ENCODE measurements around the gene CTDP1.

The CTDP1 gene

DNA sequence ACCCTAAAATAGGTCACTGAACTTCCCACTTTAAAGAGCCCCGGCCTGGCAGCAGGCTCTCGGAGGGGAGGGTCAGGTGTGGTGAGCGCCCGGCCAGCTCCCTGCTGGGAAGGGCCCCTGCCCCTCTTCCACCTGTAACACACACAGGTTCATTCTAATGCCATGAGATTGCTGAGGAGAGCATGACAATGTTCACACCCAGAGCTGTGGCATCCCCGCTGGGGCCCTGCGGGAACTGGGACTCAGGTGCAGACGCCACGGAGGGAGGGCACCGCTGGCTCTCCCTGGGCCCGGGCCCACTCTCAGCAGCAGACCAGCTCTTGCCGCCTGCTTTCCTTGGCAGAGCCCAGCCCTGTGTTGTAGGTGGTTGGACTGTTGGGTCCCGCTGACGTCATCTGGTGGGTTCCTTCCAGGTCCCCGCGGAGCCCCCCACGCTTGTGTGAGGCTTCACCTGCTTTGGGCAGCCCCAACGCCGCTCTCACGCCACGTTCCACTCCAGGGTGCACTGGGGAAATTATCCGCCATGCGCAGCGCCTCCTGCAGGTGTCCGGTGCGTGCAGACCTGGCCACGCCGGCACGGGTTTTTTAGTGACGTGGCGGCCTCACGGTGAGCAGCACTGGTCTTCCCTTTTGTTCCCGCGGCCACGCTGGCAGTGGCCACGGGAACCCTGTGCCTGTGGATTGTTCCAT, 67.7 kb downstream of the CTDP1 start:
- TF ChIP-seq ARNTL (CRISPR knock-in tag; IDR thresholded peaks at IDR 0.05; ENCODE audit: borderline replicate concordance, low read depth) (no peak), ZNF70 (CRISPR knock-in tag; IDR thresholded peaks at IDR 0.05) (no peak), GLIS3 (CRISPR knock-in tag; IDR thresholded peaks at IDR 0.05) (no peak), ZFP3 (CRISPR knock-in tag; IDR thresholded peaks at IDR 0.05) (no peak), RARB (CRISPR knock-in tag; IDR thresholded peaks at IDR 0.05) (no peak), ZC3H10 (CRISPR knock-in tag; IDR thresholded peaks at IDR 0.05) (no peak), SNAI2 (CRISPR knock-in tag; IDR thresholded peaks at IDR 0.05) (no peak), CSDC2 (CRISPR knock-in tag; IDR thresholded peaks at IDR 0.05) (no peak), OSR1 (CRISPR knock-in tag; IDR thresholded peaks at IDR 0.05) (no peak), TCF4 (CRISPR knock-in tag; IDR thresholded peaks at IDR 0.05; ENCODE audit: borderline replicate concordance) (no peak), TOX (CRISPR knock-in tag; IDR thresholded peaks at IDR 0.05; ENCODE audit: borderline replicate concordance) (no peak), ESRRG (CRISPR knock-in tag; IDR thresholded peaks at IDR 0.05) (no peak)
- TF ChIP-seq, protein P1, sequence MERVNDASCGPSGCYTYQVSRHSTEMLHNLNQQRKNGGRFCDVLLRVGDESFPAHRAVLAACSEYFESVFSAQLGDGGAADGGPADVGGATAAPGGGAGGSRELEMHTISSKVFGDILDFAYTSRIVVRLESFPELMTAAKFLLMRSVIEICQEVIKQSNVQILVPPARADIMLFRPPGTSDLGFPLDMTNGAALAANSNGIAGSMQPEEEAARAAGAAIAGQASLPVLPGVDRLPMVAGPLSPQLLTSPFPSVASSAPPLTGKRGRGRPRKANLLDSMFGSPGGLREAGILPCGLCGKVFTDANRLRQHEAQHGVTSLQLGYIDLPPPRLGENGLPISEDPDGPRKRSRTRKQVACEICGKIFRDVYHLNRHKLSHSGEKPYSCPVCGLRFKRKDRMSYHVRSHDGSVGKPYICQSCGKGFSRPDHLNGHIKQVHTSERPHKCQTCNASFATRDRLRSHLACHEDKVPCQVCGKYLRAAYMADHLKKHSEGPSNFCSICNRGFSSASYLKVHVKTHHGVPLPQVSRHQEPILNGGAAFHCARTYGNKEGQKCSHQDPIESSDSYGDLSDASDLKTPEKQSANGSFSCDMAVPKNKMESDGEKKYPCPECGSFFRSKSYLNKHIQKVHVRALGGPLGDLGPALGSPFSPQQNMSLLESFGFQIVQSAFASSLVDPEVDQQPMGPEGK (CRISPR knock-in tag; IDR thresholded peaks at IDR 0.05; ENCODE audit: borderline replicate concordance), result no peak
- TF ChIP-seq, protein P2, sequence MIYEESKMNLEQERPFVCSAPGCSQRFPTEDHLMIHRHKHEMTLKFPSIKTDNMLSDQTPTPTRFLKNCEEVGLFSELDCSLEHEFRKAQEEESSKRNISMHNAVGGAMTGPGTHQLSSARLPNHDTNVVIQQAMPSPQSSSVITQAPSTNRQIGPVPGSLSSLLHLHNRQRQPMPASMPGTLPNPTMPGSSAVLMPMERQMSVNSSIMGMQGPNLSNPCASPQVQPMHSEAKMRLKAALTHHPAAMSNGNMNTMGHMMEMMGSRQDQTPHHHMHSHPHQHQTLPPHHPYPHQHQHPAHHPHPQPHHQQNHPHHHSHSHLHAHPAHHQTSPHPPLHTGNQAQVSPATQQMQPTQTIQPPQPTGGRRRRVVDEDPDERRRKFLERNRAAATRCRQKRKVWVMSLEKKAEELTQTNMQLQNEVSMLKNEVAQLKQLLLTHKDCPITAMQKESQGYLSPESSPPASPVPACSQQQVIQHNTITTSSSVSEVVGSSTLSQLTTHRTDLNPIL (CRISPR knock-in tag; IDR thresholded peaks at IDR 0.05; ENCODE audit: low read depth), result no peak
- TF ChIP-seq, protein P3, sequence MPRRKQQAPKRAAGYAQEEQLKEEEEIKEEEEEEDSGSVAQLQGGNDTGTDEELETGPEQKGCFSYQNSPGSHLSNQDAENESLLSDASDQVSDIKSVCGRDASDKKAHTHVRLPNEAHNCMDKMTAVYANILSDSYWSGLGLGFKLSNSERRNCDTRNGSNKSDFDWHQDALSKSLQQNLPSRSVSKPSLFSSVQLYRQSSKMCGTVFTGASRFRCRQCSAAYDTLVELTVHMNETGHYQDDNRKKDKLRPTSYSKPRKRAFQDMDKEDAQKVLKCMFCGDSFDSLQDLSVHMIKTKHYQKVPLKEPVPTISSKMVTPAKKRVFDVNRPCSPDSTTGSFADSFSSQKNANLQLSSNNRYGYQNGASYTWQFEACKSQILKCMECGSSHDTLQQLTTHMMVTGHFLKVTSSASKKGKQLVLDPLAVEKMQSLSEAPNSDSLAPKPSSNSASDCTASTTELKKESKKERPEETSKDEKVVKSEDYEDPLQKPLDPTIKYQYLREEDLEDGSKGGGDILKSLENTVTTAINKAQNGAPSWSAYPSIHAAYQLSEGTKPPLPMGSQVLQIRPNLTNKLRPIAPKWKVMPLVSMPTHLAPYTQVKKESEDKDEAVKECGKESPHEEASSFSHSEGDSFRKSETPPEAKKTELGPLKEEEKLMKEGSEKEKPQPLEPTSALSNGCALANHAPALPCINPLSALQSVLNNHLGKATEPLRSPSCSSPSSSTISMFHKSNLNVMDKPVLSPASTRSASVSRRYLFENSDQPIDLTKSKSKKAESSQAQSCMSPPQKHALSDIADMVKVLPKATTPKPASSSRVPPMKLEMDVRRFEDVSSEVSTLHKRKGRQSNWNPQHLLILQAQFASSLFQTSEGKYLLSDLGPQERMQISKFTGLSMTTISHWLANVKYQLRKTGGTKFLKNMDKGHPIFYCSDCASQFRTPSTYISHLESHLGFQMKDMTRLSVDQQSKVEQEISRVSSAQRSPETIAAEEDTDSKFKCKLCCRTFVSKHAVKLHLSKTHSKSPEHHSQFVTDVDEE (CRISPR knock-in tag; IDR thresholded peaks at IDR 0.05), result no peak
- no peak for ATAC-seq

DNA sequence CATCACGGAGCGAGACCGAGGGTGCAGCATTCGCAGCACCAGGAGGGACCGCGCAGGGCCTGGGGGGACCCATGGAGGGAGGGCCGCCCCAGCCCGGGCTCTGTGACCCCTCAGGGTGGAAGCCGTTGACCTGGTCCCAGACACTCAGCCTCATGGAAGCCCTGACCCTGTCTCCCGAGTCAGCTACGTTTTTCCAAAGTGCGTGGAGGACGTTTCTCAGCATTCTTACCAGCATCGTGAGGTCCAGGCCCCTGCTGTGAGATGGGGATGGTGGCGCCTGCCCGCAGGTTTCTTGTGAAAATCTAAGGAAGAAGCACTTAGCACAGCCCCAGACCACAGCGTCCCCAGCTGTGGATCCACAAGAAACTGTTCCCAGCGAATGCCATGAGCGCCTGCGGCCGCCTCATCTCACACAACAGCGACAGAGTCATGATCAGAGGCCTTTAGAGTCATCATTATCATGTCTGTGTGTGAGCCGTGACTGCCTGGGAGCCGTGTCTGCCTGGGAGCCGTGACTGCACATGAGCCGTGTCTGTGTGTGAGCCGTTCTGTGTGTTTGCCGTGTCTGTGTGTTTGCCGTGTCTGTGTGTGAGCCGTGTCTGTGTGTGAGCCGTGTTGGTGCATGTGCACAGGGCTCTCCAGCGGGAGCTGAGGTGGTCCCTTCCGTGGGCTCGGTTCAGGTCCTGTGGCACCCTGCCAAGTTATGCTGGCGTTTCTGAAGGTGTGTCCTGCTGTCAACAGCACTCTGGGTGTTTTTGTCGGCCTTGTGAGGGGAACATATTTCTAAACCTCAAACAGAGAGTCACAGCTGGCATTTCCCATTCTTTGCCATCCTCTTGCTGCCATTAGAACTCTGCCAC, 68.9 kb downstream of the CTDP1 start:
- TF ChIP-seq RARB (CRISPR knock-in tag; IDR thresholded peaks at IDR 0.05), result no peak
- no peak for TF ChIP-seq SNAI2 (CRISPR knock-in tag; IDR thresholded peaks at IDR 0.05)
- TF ChIP-seq ESRRG (CRISPR knock-in tag; IDR thresholded peaks at IDR 0.05), result no peak
- no peak for TF ChIP-seq ZNF70 (CRISPR knock-in tag; IDR thresholded peaks at IDR 0.05)
- TF ChIP-seq, protein P3 (CRISPR knock-in tag; IDR thresholded peaks at IDR 0.05), result no peak
- no peak for TF ChIP-seq ISL1 (CRISPR knock-in tag; IDR thresholded peaks at IDR 0.05)
- no peak for TF ChIP-seq OSR1 (CRISPR knock-in tag; IDR thresholded peaks at IDR 0.05)
- TF ChIP-seq CSDC2 (CRISPR knock-in tag; IDR thresholded peaks at IDR 0.05), result no peak
- TF ChIP-seq BACH2 (CRISPR knock-in tag; IDR thresholded peaks at IDR 0.05; ENCODE audit: borderline replicate concordance), result no peak
- TF ChIP-seq ZFP3 (CRISPR knock-in tag; IDR thresholded peaks at IDR 0.05), result no peak
- TF ChIP-seq PPARA (CRISPR knock-in tag; IDR thresholded peaks at IDR 0.05; ENCODE audit: borderline replicate concordance), result no peak
- TF ChIP-seq ZC3H10 (CRISPR knock-in tag; IDR thresholded peaks at IDR 0.05), result no peak
- TF ChIP-seq, protein P4, sequence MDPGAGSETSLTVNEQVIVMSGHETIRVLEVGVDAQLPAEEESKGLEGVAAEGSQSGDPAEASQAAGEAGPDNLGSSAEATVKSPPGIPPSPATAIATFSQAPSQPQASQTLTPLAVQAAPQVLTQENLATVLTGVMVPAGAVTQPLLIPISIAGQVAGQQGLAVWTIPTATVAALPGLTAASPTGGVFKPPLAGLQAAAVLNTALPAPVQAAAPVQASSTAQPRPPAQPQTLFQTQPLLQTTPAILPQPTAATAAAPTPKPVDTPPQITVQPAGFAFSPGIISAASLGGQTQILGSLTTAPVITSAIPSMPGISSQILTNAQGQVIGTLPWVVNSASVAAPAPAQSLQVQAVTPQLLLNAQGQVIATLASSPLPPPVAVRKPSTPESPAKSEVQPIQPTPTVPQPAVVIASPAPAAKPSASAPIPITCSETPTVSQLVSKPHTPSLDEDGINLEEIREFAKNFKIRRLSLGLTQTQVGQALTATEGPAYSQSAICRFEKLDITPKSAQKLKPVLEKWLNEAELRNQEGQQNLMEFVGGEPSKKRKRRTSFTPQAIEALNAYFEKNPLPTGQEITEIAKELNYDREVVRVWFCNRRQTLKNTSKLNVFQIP (CRISPR knock-in tag; IDR thresholded peaks at IDR 0.05; ENCODE audit: borderline replicate concordance, low read depth), result no peak
- TF ChIP-seq ARNTL (CRISPR knock-in tag; IDR thresholded peaks at IDR 0.05; ENCODE audit: borderline replicate concordance, low read depth), result no peak
- no peak for ATAC-seq
